ENCODE measurements around the gene CST7.

CST7 gene

DNA sequence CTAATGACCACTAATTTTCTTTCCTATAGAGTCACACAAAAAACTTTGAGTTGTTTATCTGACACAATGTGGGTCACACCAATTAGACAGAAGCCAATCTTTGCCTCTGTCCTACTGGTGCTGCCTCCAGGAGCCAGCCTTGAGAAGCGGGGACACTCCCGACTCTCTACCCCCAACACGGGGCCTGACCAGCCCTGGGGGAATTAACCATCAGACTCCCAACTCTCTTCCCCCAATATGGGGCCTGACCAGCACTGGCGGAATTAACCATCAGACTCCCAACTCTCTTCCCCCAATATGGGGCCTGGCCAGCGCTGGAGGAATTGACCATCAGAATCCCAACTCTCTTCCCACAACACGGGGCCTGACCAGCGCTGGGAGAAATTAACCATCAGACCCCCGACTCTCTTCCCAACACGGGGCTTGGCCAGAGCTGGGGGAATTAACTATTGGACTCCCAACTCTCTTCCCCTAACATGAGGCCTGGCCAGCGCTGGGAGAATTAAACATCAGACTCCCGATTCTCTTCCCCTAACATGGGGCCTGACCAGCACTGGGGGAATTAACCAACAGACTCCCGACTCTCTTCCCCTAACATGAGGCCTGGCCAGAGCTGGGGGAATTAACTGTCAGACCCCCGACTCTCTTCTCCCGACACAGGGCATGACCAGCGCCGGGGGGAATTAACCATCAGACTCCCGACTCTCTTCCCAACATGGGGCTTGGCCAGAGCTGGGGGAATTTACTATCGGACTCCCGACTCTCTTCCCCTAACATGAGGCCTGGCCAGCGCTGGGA is 12.5 kb downstream of the CST7 start:
- Mint-ChIP-seq H3K4me3 (no peak overlapping the region), H3K27ac (peak overlapping the region; percentile 68), H3K27me3 (no peaks in the 10 kb centered on the region), H3K36me3 (ENCODE audit: low read depth) (peaks cover 53% of the 10 kb centered on the region), H3K4me1 (peaks cover 42% of the 10 kb centered on the region), H3K9me3 (no peaks in the 10 kb centered on the region)
- no peak for ATAC-seq
- no peak for DNase-seq

DNA sequence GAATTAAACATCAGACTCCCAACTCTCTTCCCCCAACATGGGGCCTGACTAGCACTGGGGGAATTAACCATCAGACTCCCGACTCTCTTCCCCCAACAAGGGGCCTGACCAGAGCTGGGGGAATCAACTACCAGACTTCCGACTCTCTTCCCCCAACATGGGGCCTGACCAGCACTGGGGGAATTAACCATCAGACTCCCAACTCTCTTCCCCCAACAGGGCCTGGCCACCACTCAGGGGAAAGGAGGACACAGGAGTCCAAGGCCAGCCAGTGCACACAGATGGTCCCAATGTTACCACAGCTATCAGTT is 13.1 kb downstream of the CST7 start:
- DNase-seq (no peak), ATAC-seq (no peak)
- peaks cover 42% of the 10 kb centered on the region for H3K4me1 Mint-ChIP-seq
- no peak overlapping the region for H3K4me3 Mint-ChIP-seq
- no peaks in the 10 kb centered on the region for H3K9me3 Mint-ChIP-seq
- peaks cover 56% of the 10 kb centered on the region for H3K36me3 Mint-ChIP-seq (ENCODE audit: low read depth)
- peak overlapping the region; percentile 34 for H3K27ac Mint-ChIP-seq
- no peaks in the 10 kb centered on the region for H3K27me3 Mint-ChIP-seq

DNA sequence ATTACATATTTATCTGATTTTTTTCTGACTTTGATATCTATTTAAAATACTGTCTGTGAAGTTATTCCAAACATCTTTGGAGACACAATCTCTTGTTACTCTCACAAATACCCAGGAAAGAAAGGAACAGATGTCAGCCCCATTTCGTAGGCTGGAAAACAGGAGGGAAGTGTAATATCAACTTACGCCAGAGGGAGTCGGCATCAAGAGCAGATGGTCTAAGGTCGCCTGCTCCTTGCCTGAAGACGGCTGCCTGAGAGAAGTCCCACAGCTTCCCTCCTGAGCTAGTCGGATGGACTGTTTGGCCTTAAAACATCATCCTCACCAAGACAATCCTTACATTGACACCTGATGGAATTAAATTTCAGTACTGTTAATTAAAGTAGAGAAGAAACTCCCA is 13.4 kb downstream of the CST7 start:
- H3K27me3 Mint-ChIP-seq: no peaks in the 10 kb centered on the region
- H3K27ac Mint-ChIP-seq: peak overlapping the region; percentile 34
- H3K4me1 Mint-ChIP-seq: peaks cover 42% of the 10 kb centered on the region
- no peak overlapping the region for H3K4me3 Mint-ChIP-seq
- ATAC-seq (no peak), DNase-seq (no peak)
- H3K9me3 Mint-ChIP-seq: no peaks in the 10 kb centered on the region
- H3K36me3 Mint-ChIP-seq (ENCODE audit: low read depth): peaks cover 60% of the 10 kb centered on the region

DNA sequence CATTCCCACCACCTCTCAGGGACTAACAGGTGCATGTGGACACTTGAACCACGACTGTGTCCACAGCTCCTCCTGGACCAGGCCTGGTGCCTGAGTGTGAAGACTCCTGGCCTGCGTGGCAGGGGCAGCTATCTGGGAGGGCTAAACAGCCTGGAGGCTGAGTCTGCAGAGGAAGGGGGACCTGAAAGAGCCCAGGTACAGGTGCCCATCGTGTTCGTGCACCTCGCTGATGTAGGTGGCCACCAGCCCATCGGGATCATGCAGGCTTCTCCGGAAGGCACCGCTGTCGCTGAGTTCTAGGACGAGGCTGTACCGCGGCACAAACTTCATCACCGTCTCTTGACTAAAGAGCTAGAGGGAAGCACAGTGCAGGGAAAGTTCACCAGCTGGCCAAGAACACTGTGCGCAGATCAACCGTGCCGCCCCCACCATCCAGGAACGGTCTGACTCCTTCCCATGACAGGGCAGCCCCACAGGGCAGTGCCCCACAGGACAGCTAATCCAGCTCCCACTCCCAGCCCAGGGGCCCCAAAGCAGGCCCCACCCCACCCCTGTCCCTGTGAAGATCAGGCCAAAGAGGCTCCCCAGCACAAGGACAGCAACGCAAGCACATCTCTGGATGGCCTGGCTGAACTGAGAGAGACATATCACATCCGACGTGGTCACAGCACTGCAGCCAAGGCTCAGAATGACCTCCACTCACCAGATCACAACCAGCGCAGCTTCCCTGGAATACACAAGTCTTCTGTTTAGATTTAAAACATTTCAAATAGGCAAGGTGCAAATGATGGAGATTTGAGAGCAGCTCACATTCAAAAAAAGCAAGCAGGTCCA is 14.8 kb downstream of the CST7 start:
- ATAC-seq: no peak
- H3K4me3 Mint-ChIP-seq: peak overlapping the region; percentile 1
- peak overlapping the region; percentile 84 for H3K27ac Mint-ChIP-seq
- no peak for DNase-seq
- peaks cover 42% of the 10 kb centered on the region for H3K4me1 Mint-ChIP-seq
- H3K36me3 Mint-ChIP-seq (ENCODE audit: low read depth): peaks cover 67% of the 10 kb centered on the region
- H3K27me3 Mint-ChIP-seq: no peaks in the 10 kb centered on the region
- no peaks in the 10 kb centered on the region for H3K9me3 Mint-ChIP-seq

DNA sequence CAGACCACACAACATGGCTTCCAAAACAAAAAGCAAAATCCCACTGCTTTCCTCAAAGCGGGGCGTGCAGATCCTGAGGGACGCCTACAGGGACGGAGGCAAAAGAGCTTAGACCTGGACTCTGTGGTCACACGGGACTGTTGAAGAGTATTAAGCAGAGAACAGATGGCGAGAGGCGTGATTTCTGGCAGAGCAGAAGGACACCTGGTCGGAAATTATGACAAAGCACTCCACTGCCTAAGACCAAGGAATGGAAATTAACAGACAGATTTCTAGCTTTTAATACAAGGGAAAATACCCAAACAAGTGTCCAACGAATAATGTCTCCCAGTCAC is 15.4 kb downstream of the CST7 start:
- Mint-ChIP-seq H3K4me1 (peaks cover 42% of the 10 kb centered on the region), H3K36me3 (ENCODE audit: low read depth) (peaks cover 70% of the 10 kb centered on the region), H3K27ac (peak overlapping the region; percentile 84), H3K27me3 (no peaks in the 10 kb centered on the region), H3K4me3 (peak overlapping the region; percentile 1), H3K9me3 (no peaks in the 10 kb centered on the region)
- DNase-seq (no peak), ATAC-seq (peak; percentile 41)

DNA sequence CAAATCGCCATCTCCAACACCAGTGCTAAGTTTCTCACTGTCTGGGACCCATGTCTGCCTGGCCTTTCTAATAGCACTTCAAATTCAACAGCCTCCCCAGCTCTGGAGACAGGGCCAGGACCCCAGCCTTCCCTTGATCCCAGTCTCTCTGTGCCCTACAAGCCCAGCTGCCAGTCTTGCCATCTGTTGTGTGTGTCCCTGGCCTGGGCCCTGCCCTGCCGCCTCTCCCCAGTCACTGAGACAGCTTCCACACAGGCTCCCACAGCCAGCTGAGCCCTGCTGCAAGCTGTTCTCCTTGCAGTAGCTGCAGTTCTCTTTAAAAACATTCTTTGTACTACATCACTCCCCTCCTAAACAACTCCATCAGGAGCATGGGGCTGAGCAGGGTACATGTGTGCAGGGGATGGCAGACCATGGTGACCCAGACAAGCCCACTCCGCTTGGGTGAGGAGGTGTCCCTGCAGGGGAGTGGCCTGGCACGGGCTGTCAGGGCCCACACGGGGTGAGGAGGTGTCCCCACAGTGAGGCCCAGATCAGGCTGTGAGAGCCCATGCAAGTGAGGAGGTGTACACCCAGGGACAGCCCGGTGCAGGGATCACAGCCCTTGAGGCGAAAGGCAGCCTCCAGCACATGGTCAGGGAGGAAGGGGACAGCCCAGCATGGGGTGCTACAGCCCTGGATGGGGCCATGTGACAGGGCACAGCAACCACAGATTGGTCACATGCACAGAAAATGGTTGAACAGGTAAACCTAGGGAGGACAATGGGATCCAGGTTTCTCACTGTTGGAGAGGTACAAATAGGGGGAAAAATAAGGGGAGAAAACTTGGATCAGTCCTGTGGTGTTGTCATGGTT is 16.2 kb downstream of the CST7 start:
- no peaks in the 10 kb centered on the region for H3K9me3 Mint-ChIP-seq
- DNase-seq (no peak), ATAC-seq (peak; percentile 4)
- peak overlapping the region; percentile 84 for H3K27ac Mint-ChIP-seq
- peak overlapping the region; percentile 32 for H3K4me3 Mint-ChIP-seq
- no peaks in the 10 kb centered on the region for H3K27me3 Mint-ChIP-seq
- H3K4me1 Mint-ChIP-seq: peaks cover 42% of the 10 kb centered on the region
- H3K36me3 Mint-ChIP-seq (ENCODE audit: low read depth): peaks cover 71% of the 10 kb centered on the region

DNA sequence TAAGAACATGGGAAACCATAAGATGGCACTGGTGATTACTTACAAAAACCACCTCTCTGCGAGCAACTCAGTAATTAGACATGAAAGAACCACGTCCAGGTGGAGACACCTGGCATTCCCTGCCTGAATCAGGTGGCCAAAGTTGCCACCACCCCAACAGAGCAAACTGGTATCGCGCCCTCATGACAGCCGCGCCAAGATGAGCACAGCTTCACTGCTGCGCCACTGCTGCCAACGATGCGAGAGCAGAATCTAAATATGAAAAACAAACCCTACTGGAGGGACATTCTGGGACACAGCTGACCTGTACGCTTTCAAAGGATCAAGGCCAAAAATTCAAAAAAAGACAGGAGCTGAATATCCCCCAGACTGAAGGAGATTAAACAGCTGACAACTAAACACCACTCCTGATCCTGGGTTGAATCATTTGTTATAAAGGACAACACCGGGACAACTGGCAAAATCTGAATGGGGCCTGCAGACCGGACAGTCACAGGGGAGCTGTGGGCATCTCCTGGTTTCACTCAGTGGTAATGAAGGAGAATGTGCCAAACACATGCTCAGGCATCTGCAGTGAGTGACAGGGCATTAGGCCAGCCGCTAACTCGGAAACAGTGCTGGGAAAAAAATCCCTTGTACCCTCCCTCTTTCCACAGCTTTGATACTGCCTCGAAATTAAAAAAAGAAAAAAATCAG is 17.4 kb downstream of the CST7 start:
- no peaks in the 10 kb centered on the region for H3K9me3 Mint-ChIP-seq
- DNase-seq (no peak), ATAC-seq (no peak)
- no peak overlapping the region for H3K27ac Mint-ChIP-seq
- no peaks in the 10 kb centered on the region for H3K27me3 Mint-ChIP-seq
- peaks cover 70% of the 10 kb centered on the region for H3K36me3 Mint-ChIP-seq (ENCODE audit: low read depth)
- H3K4me3 Mint-ChIP-seq: no peak overlapping the region
- H3K4me1 Mint-ChIP-seq: peaks cover 33% of the 10 kb centered on the region

DNA sequence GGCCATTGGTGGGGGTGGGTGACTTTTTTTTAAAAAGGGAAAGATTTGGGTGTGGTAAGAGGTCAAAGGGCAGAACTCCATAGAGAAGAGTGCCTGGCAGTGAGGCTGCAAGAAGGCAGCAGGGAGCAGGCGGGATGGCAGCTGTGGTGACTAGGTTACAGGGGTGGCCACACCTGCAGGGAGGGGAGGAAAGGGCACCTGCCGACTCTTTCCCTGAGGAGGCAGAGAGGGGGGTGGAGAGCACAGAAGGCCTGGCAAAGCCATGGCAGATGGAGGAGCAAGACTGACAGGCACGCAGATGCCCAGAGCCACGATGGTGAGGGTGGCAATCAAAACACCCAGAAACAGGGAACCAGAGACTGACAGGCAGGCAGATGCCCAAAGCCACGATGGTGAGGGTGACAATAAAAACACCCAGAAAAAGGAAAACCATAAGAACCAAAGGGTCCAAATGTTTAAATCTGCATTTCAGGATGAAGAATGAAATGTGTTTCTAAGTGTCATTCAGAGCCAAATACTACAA is 19.3 kb downstream of the CST7 start:
- no peak overlapping the region for H3K4me3 Mint-ChIP-seq
- no peaks in the 10 kb centered on the region for H3K27me3 Mint-ChIP-seq
- H3K27ac Mint-ChIP-seq: peak overlapping the region; percentile 6
- H3K9me3 Mint-ChIP-seq: no peaks in the 10 kb centered on the region
- DNase-seq: no peak
- peaks cover 22% of the 10 kb centered on the region for H3K4me1 Mint-ChIP-seq
- ATAC-seq: no peak
- peaks cover 65% of the 10 kb centered on the region for H3K36me3 Mint-ChIP-seq (ENCODE audit: low read depth)

DNA sequence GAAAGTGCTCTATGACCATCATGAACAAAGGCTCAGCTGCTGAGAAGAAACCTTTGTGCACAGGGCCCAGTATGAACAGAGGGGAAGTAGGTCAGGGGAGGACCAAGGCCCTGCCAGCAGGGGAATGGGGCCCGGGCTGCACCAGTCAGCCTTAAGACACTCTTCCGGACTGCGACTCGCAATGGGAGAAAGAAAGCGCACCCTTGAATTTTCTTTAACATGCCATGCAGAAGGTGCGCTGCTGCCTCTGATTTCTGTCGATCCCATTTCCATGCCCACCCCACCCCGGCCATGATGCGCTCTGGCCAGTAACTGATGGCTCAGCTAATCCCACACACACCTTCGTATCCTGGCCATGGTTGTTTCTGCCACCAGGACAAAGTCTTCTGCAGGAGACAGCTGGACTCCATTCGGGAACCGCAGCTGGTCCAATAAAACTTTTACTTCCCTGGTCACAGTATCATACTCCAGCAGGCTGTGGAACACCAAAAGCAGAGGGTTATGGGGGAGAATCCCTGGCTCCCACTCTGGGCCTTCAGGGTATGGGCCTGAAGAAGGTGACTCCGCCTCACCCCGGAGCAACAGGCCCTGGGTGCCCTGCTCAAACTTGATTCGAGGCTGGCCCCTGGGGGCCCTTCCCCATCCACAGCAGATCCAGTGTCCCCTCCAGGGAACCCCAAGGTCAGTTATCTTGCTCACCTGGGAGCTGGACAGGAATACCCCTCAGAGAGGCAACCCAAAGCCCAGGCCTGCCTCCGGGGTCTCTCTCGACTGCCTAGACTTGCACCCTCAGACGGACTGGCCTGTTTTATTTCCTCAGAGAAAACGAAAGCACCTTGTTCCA is 20.3 kb downstream of the CST7 start:
- H3K27ac Mint-ChIP-seq: no peak overlapping the region
- H3K36me3 Mint-ChIP-seq (ENCODE audit: low read depth): peaks cover 67% of the 10 kb centered on the region
- no peak for DNase-seq
- ATAC-seq: no peak
- no peaks in the 10 kb centered on the region for H3K27me3 Mint-ChIP-seq
- no peaks in the 10 kb centered on the region for H3K9me3 Mint-ChIP-seq
- peaks cover 15% of the 10 kb centered on the region for H3K4me1 Mint-ChIP-seq
- H3K4me3 Mint-ChIP-seq: no peak overlapping the region

DNA sequence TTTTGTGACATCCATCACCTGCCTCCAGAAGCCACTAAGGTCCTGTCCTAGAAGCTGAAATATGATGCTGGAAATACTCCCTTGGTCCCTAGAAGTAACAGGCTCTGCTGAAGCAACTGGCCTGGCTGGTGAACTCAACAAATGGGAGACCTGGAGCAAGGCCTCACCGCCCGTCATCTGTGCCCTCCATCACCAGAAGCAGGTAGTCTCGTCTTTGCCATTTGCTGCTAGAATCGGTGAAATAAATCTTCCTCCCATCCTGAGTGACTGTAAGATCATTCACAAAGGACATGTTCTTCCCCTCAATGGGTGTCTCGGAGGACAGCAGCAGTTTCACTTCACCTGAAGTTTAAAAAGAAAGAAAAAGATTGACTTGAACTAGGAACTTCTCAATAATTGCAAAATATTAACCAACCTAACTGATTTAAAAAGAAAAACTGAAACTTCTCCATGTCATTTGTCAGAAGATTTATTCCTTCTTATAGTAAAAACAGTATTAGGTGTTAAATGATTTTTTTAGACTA is 21.0 kb downstream of the CST7 start:
- Mint-ChIP-seq H3K4me3 (no peak overlapping the region), H3K27me3 (no peaks in the 10 kb centered on the region), H3K9me3 (no peaks in the 10 kb centered on the region), H3K36me3 (ENCODE audit: low read depth) (peaks cover 69% of the 10 kb centered on the region), H3K4me1 (peaks cover 9% of the 10 kb centered on the region), H3K27ac (no peak overlapping the region)
- ATAC-seq (no peak), DNase-seq (no peak)

DNA sequence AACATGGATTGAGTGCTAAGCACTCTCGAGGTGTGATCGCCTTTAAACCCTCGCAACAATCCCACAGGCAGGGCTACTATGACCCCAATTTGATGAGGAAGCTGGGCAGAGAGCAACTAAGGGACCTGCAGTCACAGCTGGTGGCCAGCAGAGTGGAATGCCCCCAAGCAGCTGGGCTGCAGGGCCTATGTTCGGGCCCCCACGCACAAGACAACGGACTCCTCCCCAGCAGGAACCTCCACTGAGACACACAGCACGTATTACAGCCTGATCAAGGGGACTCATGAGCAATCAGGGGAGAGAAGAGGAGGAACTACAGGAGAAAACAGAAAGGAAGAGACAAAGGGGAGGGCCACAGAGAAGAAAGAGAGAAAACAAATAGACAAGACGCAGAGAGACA is 21.7 kb downstream of the CST7 start:
- Mint-ChIP-seq H3K9me3 (peaks cover 5% of the 10 kb centered on the region), H3K36me3 (ENCODE audit: low read depth) (peaks cover 67% of the 10 kb centered on the region), H3K27ac (no peak overlapping the region), H3K4me3 (no peak overlapping the region), H3K27me3 (no peaks in the 10 kb centered on the region), H3K4me1 (peaks cover 2% of the 10 kb centered on the region)
- ATAC-seq: no peak
- DNase-seq: no peak

DNA sequence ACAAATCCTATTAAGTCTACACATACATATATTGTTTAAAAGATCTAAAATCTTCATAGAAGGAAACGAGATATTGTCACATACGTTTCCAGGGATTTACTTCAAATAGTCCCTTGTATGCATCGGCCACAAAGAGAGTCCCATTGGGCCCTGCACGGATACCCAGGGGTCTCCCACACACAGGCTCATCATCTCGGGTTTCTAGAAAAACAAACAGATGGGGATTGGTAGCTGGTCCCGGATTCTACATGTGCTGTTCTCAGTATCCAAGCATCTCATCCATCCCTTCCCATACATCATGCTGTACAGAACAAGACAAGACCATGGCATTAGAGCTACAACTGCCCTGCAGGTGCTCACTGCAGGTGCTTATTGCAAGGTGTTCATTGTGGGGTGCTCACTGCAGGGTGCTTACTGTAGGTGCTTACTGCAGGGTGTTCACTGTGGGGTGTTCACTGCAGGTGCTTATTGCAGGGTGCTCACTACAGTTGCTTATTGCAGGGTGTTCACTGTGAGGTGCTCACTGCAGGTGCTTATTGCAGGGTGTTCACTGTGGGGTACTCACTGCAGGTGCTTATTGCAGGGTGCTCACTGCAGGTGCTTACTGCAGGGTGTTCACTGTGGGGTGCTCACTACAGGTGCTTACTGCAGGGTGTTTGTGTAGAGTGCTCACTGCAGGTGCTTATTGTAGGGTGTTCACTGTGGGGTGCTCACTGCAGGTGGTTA is 22.5 kb downstream of the CST7 start:
- Mint-ChIP-seq H3K36me3 (ENCODE audit: low read depth) (peaks cover 68% of the 10 kb centered on the region), H3K27me3 (no peaks in the 10 kb centered on the region), H3K27ac (no peak overlapping the region), H3K4me1 (no peaks in the 10 kb centered on the region), H3K4me3 (no peak overlapping the region), H3K9me3 (peaks cover 12% of the 10 kb centered on the region)
- ATAC-seq (no peak), DNase-seq (no peak)

DNA sequence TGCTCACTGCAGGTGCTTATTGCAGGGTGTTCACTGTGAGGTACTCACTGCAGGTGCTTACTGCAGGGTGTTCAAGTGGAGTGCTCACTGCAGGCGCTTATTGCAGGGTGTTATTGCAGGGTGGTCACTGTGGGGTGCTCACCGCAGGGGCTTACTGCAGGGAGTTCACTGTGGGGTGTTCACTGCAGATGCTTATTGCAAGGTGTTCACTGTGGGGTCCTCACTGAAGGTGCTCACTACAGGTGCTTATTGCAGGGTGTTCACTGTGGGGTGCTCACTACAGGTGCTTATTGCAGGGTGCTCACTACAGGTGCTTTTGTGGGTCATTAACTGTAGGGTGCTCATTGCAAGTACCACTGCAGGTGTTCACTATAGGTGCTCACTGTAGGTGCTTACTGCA is 23.3 kb downstream of the CST7 start:
- DNase-seq (no peak), ATAC-seq (no peak)
- Mint-ChIP-seq H3K9me3 (peaks cover 16% of the 10 kb centered on the region), H3K36me3 (ENCODE audit: low read depth) (peaks cover 70% of the 10 kb centered on the region), H3K27me3 (no peaks in the 10 kb centered on the region), H3K4me1 (peaks cover 2% of the 10 kb centered on the region), H3K4me3 (no peak overlapping the region), H3K27ac (no peak overlapping the region)

All from activated naive CD8-positive, alpha-beta T cell treated with anti-CD3 and anti-CD28 coated beads, Interleukin-2, amount 50 U/mL, for 24 hours (primary cell).